LNCaP clone FGC (cell line): ENCODE measurements around the gene TMEM229B.

Experiments used
- DNase-seq: peaks from one replicate; pipeline ENCODE4 v3.0.0-alpha.2; 2011; ENCODE audit warnings: low read depth
- H3K4me3 ChIP-seq: 2 replicates; pipeline ENCODE4 v1.5.1; 2011; ENCODE audit warnings: mild to moderate bottlenecking, low read depth, low read length, control low read depth
- TF ChIP-seq, protein P1 (sequence below): IDR thresholded peaks from 2 replicates; pipeline ENCODE4 v1.5.1; 2012; ENCODE audit warnings: mild to moderate bottlenecking; ENCODE audit not compliant: control insufficient read depth, insufficient read depth; ENCODE audit errors: extremely low read depth

The TMEM229B gene

DNA sequence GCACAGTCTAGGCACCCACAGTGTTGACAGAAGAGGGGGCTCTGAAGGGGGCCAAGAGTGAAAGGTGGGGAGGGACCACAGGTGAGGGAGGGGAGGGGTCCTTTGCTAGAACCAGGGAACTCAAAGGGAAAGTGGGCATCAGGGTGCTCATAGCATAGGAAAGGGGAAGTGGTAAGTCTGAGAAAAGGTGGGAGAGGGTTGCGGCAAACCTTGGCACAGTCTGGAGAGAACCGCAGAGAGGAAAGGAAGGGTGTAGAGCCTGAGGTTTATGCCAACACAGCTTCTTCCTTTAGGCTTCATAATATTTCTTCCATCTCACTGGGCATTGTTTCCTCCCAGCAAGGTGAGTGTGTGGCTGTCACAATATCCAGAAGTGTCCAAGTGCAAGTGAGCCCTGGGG is 65.1 kb downstream of the TMEM229B start:
- TF ChIP-seq, protein P1, sequence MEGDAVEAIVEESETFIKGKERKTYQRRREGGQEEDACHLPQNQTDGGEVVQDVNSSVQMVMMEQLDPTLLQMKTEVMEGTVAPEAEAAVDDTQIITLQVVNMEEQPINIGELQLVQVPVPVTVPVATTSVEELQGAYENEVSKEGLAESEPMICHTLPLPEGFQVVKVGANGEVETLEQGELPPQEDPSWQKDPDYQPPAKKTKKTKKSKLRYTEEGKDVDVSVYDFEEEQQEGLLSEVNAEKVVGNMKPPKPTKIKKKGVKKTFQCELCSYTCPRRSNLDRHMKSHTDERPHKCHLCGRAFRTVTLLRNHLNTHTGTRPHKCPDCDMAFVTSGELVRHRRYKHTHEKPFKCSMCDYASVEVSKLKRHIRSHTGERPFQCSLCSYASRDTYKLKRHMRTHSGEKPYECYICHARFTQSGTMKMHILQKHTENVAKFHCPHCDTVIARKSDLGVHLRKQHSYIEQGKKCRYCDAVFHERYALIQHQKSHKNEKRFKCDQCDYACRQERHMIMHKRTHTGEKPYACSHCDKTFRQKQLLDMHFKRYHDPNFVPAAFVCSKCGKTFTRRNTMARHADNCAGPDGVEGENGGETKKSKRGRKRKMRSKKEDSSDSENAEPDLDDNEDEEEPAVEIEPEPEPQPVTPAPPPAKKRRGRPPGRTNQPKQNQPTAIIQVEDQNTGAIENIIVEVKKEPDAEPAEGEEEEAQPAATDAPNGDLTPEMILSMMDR: no peak
- no peak overlapping the region for H3K4me3 ChIP-seq
- no peak for DNase-seq

DNA sequence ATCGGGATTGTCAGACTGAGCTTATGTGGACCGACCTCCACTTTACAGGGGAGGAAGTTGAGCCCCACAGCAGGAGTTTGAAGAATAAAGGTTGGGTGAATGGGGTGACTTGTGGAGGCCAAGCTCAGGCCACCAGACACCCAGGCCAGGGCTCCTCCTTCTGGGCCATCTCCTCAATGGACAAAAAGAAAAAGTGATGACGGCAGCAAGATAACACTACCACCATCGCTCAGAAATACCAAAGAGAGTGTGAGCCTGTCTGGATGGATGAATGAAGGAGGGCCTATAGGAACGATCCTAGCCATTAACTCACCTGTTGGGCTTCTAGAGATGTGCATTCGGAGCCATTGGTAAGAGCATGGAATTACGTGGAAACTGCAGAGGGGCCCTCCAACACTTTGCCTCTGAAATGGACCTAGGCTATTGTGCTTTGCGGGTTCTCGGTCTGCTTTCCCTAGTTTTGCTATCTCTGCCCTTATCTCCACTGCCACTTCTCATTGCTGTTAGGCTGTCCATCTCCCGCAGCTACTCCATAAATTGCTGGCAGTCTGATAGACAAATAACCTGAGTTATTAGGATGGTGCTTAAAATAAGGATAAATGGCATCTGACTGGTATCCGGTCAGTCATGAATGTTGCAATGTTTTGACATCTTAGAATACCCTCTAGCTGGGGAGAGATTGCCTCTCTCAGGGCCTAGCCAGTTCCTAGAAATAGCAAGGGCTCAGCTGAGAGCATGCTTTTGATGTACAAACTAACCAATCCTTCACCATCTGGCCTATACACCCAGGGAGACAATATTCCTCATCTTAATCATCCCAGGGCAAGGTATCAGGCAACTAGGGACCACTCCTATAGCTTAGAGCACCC is 66.9 kb downstream of the TMEM229B start:
- no peak for DNase-seq
- TF ChIP-seq, protein P1: no peak
- H3K4me3 ChIP-seq: no peak overlapping the region
